GM12801 (cell line): ENCODE data around the gene CD81.

Experiments
- TF ChIP-seq, protein P1 (sequence below): IDR thresholded peaks from one replicate; pipeline ENCODE4 v1.5.1; 2011; ENCODE audit warnings: control low read depth; ENCODE audit not compliant: insufficient read length; ENCODE audit errors: extremely low read depth

The CD81 gene

DNA sequence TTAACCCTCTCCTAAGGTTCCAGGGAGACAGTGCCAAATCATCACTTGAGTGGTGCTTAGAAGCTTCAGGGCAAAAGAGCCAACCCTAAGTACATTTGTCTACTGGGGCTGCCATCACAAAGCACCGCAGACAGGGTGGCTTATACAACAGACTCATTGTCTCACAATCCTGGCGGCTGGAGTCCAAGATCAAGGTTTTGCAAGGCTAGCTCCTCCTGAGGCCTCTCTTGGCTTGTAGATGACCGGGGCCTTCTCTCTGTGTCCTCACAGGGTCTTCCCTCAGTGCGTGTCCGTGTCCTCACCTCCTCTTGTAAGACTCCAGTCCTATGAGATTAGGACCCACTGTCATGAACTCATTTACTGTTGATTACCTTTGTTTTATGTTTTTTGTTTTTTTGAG is 34.1 kb upstream of the CD81 start:
- TF ChIP-seq, protein P1, sequence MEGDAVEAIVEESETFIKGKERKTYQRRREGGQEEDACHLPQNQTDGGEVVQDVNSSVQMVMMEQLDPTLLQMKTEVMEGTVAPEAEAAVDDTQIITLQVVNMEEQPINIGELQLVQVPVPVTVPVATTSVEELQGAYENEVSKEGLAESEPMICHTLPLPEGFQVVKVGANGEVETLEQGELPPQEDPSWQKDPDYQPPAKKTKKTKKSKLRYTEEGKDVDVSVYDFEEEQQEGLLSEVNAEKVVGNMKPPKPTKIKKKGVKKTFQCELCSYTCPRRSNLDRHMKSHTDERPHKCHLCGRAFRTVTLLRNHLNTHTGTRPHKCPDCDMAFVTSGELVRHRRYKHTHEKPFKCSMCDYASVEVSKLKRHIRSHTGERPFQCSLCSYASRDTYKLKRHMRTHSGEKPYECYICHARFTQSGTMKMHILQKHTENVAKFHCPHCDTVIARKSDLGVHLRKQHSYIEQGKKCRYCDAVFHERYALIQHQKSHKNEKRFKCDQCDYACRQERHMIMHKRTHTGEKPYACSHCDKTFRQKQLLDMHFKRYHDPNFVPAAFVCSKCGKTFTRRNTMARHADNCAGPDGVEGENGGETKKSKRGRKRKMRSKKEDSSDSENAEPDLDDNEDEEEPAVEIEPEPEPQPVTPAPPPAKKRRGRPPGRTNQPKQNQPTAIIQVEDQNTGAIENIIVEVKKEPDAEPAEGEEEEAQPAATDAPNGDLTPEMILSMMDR: no peak

DNA sequence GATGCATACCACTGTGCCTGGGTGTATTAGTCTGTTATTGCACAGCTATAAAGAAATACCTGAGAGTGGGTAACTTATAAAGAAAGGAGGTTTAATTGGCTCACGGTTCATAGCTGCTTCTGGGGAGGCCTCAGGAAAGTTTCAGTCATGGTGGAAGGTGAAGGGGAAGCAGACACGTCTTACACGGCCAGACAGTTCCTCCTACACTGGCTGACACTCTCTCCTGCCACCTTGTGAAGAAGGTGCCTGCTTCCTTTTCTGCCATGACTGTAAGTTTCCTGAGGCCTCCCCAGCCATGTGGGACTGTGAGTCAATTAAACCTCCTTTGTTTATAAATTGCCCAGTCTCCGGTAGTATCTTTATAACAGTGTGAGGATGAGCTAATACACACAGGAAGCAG is 33.6 kb upstream of the CD81 start:
- TF ChIP-seq, protein P1: no peak

DNA sequence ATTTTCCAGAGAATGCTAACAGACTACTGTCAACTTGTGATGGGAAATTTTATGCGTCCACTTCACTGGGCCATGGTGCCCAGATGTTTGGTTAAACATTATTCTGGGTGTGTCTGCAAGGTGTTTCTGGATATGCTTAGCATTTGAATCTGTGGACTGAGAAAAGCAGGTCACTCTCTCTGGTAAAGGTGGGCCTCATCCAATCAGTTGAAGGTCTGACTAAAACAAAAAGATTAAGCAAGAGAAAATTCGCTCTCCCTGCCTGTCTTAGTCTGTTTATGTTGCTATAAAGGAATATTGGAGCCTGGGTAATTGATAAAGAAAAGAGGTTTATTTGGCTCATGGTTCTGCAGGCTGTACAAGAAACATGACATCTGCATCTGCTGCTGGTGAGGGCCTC is 32.1 kb upstream of the CD81 start:
- TF ChIP-seq, protein P1: no peak

DNA sequence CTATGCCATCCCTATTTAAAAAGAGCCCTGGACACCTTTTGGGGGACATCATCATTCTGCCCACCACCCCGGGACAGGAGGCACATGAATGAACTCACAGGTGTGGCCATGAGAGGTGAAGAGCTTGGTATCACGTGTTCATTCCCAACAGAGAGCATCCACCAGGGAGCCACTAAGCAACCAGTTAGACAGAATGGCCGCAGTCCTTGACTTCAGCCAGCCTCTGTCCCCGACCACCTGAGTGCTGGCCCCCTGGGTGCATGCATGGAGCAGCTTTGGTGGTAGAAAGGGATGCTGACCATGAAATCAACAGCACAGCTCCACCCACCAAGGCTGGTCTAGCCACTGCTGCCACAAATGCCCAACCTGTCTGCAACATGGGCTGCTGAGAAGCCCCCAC is 31.1 kb upstream of the CD81 start:
- TF ChIP-seq, protein P1: no peak

DNA sequence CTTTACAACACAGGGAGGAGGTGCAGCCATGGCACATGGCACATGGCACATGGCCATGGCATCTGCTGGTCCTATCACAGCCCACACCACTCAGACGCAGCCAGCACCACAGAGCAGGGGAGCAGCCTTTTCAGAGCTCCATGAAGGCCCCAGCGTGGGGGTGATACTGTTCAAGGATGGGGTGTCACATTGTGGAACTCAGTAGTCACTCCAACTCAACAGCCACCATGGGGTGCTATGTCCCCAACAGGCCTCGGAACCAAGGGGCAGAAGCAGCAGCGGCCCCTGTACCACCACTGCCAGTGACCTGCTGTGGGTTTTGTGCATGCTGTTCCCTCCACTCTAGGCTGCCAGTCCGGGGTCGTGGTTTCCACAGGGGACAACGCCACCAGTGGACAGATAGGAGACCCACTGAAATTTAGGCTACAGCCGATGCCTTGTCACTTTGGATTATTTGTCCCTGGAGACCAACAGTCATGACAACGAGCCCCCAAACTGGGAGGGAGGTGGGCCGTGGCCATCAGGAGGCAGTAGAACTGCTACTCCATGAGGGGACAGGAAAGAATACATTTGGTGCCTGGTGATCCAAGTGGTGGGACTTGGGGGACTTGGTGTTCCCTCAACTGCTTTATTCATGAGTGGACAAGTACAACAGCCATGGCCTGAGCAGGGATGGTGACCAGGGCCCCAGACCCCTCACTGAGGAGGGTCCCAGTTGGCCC is 30.4 kb upstream of the CD81 start:
- TF ChIP-seq, protein P1: no peak

DNA sequence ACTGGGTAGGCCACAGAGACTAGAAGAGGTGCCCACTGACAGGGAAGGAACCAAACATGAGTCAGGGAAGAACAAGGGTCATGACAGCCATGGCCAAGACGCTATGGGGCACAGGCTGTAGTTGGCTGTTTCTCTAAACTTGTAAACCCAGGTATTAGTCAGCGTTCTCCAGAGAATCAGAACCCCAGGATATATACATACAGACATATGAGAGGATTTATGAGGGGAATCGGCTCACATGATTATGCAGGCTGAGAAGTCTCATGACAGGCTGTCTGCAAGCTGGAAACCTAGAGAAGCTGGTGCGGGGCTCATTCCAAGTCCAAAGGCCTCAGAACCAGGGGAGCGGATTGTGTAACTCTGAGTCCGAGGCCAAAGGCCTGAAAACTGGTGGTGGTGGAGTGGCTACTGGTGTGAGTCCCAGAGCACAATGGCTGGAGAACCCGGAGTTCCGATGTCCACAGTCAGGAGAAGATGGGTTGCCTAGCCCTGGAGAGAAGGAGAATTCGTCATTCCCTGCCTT is 29.7 kb upstream of the CD81 start:
- TF ChIP-seq, protein P1: no peak

DNA sequence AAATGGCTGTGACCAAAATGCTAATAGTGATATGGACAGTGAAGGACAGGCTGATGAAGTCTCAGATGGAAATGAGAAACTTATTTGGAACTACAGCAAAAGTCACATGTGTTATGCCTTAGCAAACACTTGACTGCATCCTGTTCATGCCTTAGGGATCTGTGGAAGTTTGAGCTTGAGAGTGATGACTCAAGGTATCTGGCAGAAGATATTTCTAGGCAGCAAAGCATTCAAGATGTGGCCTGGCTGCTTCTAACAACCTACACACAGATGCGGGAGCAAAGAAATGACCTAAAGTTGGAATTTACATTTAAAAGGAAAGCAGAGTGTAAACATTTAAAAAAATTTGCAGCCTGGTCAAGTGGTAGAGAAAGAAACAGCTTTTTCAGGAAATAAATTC is 28.1 kb upstream of the CD81 start:
- TF ChIP-seq, protein P1: no peak
